GM15510 (cell line): Measurements from ENCODE around the gene SMAD2.

ENCODE experiments used
- POLR2A ChIP-seq: IDR thresholded peaks from 3 replicates; pipeline ENCODE4 v1.6.1; 2011; ENCODE audit warnings: borderline replicate concordance; ENCODE audit not compliant: insufficient read length; ENCODE audit errors: extremely low read depth

The SMAD2 gene

DNA sequence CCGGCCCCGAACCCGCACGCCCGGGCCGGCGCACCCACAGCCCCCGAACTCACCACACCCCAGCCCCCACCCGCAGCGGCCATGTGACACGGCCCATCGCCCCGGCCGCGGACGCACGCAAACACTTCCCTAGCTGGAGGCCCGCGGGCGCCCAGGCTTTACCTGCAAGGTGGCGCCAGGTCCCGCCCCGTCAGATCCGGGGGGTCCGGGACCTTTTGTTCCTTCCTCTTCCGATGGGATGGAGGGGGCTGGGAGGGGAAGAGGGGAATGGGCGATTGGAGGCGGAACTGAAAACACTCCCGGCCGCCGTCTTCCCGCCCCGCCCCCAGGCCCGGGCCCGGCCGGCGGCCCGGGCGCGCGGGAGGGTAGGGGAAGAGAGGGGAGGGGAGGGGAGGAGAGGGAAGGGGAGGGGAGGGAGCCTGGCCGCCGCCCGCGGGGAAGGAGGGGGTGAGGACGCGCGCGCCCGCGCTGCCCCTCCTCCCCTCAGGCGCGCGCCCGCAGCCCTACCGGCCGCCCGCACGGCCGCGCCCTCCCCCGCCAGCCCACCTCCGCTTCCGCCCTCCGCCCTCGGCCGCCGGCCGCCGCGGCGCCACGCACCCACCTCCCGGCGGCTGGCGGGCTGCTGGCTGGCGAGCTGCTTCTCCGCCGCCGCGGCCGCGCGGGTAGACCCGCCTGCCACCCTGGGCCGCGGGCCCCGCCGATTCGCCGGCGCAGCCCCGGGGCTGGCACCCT is at the start of gene SMAD2:
Gene SMAD2, minus strand, starts transcription at position 461 of the 732 bp plus-strand sequence. CDS start 33,903 bp downstream, outside the sequence.
- TF ChIP-seq POLR2A = peak; percentile 62

- TF ChIP-seq POLR2A = no peak
Observed at GRCh38 chr18:47979611-47980200, 49.2 kb upstream of the SMAD2 start.

- no peak for TF ChIP-seq POLR2A
Observed at GRCh38 chr18:47978603-47979002, 48.1 kb upstream of the SMAD2 start.

DNA sequence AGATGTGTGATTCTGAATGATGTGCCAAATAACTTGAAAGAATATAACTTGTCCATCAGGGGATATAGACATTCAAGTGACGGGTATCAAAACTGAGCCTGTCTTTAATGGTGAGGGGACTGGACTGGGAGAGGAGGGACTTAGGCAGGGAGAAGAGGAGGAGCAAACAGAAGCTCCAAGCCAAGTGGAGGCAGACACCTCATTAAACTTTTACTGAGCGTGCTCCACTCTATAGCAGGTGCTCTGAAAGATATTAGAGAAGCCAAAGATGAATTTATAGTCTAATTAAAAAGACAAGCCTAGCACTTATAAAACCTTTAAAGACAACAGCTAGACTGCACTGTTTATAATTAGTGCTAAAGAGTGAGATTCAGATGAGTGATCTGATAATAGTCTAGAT is 47.7 kb upstream of the SMAD2 start:
- no peak for TF ChIP-seq POLR2A

- TF ChIP-seq POLR2A = no peak
Observed at GRCh38 chr18:47975701-47976100, 45.2 kb upstream of the SMAD2 start.

DNA sequence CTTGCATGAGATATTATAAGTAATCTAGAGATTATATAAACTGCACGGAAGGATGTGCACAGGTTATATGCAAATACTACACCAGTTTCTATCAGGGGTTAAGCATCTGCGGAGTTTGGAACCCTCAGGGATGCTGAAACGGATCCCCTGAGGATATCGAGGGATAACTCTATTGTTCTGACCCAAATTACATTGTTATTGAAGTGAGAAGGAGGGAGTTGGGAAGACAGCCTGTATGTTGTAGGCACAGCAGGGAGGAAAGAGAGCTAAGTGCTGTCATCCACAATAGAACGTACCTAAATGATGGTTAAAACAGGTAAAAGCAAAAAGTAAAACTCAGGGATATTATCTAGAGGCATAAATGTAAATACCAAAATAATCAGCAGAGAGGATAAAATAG is 44.6 kb upstream of the SMAD2 start:
- no peak for TF ChIP-seq POLR2A

GRCh38 chr18:47970664-47971531 is 40.4 kb upstream of the SMAD2 start:
- no peak for TF ChIP-seq POLR2A

DNA sequence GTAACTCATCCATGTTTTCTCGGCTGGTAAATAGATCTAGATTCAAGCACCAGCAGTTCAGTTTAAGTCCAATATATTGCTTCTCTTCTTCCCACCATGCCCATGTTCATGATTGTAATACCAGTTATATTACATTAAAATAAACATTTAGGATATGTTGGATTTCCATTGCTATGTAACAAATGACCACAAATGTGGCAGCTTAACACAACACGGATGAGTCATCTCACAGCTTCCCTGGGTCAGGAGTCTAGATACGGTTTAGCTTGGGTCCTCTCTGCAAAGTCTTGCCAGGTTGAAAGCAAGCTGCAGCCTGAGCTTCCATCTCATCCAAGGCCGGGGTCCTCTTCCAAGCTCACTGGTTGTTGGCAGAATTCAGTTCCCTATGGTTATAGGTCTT is 39.4 kb upstream of the SMAD2 start:
- TF ChIP-seq POLR2A = no peak

DNA sequence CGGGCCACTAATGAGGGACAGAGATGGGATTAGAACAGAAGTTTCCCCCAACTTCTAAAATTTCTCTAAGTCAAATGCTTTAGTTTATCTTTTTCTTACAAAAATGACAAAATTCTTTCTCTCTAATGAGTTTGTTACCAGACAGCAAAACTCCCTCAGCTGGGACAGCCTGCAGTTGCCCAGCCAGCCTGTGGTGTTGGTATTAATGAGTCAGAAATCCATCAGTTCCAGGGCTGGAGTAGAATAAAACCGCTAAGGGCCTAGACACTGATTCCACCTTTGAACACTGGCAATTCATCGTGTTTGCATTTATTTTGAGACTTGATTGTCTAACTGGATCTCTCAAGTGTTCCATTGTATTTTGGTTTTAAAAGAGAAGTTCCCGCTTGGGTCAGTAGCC is 38.3 kb upstream of the SMAD2 start:
- TF ChIP-seq POLR2A = no peak

DNA sequence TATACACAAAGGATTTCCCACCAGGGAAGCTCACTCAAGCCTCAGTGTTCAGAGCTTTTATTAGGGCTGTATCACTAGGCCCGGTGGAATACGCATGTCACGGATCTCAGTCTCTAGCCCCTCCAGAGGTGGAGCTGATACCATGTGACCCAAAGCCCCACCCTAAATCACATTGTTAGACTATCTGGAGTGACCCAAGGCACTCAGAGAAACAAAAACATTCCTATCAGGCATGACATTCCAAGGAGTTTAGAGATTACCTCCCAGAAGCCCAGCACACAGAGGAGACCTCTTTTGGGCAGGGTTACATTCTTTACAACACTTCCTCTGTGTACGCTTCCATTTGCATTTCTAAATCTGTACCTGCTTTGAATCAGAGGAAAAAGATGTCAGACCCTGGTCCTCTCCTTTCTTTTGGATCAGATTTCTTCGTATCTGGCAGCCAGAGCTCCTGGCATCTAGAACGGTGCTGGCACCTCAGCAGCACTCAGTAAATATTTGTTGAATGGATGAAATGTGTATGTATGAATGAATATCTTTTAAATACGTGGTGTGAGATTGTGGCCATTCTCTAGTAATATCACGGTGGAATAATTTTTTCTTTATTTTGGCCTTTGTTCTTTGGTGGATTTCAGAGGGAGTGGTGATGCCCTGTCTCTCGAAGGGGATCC is 37.7 kb upstream of the SMAD2 start:
- no peak for TF ChIP-seq POLR2A

DNA sequence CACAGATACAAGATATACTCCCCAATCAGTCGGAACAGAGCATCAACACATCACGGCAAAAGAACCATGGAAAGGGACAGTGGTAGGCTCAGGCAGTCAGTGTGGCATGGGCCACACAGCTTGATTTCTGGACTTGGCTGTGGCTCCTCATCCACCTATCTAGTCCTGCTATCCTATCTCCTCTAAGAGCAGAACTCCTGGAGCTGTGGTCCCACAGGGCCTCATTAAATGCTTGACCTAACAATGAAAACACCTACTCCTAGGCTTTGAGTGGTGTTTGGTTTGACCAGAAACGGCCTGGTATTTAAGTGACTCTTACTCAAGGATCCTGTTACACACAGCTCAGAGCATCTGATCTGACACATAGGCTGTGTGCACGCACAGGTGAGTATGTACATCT is 33.6 kb upstream of the SMAD2 start:
- TF ChIP-seq POLR2A = no peak

GRCh38 chr18:47953471-47953931 is 23.0 kb upstream of the SMAD2 start:
- TF ChIP-seq POLR2A = no peak

GRCh38 chr18:47950511-47950910 is 20.1 kb upstream of the SMAD2 start:
- no peak for TF ChIP-seq POLR2A

- TF ChIP-seq POLR2A = no peak
Observed at GRCh38 chr18:47949202-47949601, 18.7 kb upstream of the SMAD2 start.

DNA sequence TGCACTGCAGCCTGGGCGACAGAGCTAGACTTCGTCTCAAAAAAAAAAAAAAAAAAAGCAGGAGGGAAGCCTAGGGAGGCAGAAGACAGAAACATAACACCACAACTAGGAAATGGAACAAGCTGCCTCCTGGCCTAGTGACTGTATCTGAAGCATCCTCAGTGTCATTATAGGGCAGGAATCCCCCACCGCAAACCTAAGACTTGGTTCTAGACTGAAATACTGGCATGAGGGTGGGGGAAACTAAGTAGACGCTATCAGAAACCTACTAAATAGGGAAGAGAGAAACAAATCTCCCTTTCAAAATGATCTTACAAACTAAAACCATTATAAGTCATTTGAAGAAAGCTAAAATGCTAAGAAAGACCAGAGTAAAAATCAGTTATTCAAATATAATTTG is 16.4 kb upstream of the SMAD2 start:
- no peak for TF ChIP-seq POLR2A
